Endodermal cell (in vitro differentiated cells): ENCODE results near the gene TREML2. TPM values are rescaled to one million over a fixed set of nuclear protein-coding genes. Genes with fewer than 3 reads are reported as not detected.

Source experiments
- DNase-seq: peaks from one replicate; pipeline ENCODE4 v3.0.0-alpha.2; 2017
- H3K27ac ChIP-seq: 2 replicates; pipeline ENCODE4 v1.5.1; 2013; ENCODE audit warnings: mild to moderate bottlenecking, low read depth, low read length, moderate library complexity
- H3K27me3 ChIP-seq: 2 replicates; pipeline ENCODE4 v1.6.1; 2013; ENCODE audit warnings: mild to moderate bottlenecking, low read length, moderate library complexity; ENCODE audit not compliant: insufficient read depth, control insufficient read depth, poor library complexity, severe bottlenecking
- H3K36me3 ChIP-seq: 2 replicates; pipeline ENCODE4 v1.7.0; 2013; ENCODE audit warnings: mild to moderate bottlenecking, low read length, moderate library complexity; ENCODE audit not compliant: control insufficient read depth, insufficient read depth
- H3K4me1 ChIP-seq: one replicate; pipeline ENCODE4 v1.7.0; 2013; ENCODE audit warnings: low read length; ENCODE audit not compliant: control insufficient read depth, insufficient read depth
- H3K4me3 ChIP-seq: 2 replicates; pipeline ENCODE4 v1.5.1; 2013; ENCODE audit warnings: mild to moderate bottlenecking, low read length, moderate library complexity
- H3K9ac ChIP-seq: 2 replicates; pipeline ENCODE4 v1.6.1; 2013; ENCODE audit warnings: mild to moderate bottlenecking, low read length, moderate library complexity; ENCODE audit not compliant: poor library complexity, severe bottlenecking; ENCODE audit errors: extremely low read depth
- H3K9me3 ChIP-seq: 2 replicates; pipeline ENCODE4 v1.6.1; 2013; ENCODE audit warnings: mild to moderate bottlenecking, low read length, moderate library complexity; ENCODE audit not compliant: control insufficient read depth
- H3K27ac Mint-ChIP-seq: 2 replicates; pipeline ENCODE4 v1.8.0; 2020; ENCODE audit warnings: mixed read lengths
- H3K27me3 Mint-ChIP-seq: 2 replicates; pipeline ENCODE4 v1.8.0; 2021; ENCODE audit warnings: mild to moderate bottlenecking, mixed read lengths; ENCODE audit not compliant: insufficient read depth
- H3K36me3 Mint-ChIP-seq: 2 replicates; pipeline ENCODE4 v1.8.0; 2020; ENCODE audit warnings: low read depth, mixed read lengths
- H3K4me1 Mint-ChIP-seq: 2 replicates; pipeline ENCODE4 v1.8.0; 2020; ENCODE audit warnings: mixed read lengths
- H3K4me3 Mint-ChIP-seq: 2 replicates; pipeline ENCODE4 v1.8.0; 2020; ENCODE audit warnings: mild to moderate bottlenecking, moderate library complexity, mixed read lengths
- H3K9me3 Mint-ChIP-seq: 2 replicates; pipeline ENCODE4 v1.8.0; 2020; ENCODE audit warnings: mild to moderate bottlenecking, mixed read lengths
- WGBS, 2 experiments: methylation state at CpG; one replicate each; pipeline versions ENCODE4 v1.1.5 to v1.1.7; 2013; ENCODE audit warnings: missing lambda C conversion rate in 2 of 2, mixed read lengths in 1 of 2; ENCODE audit not compliant: insufficient coverage in 1 of 2, insufficient read length in 1 of 2; 5-methylcytosine and 5-hydroxymethylcytosine counted together
- total RNA-seq, 2 donors: library from RNA; stranded (reverse); fragmentation: NEBNext Ultra II Directional in 1 of 2; extraction: Animal tissue kit (Norgen Biotek cat#: 25700) in 1 of 2; gene quantifications; 2 replicates in 1 of 2; 3 replicates in 1 of 2; pipeline ENCODE4 v1.2.1, GENCODE V29; 2021
- TF ChIP-seq, protein P1 (sequence below): fragments of 200-600 bp; sonication (generic); conservative IDR thresholded peaks from 2 replicates; pipeline ENCODE4 v1.5.0; 2021; ENCODE audit warnings: antibody characterized with exemption, mild to moderate bottlenecking

Gene TREML2
- total RNA-seq, 2 donors from 2014 or later = not detected

- peaks cover 15% of the 10 kb centered on the region for H3K9me3 Mint-ChIP-seq
- H3K27ac Mint-ChIP-seq = no peak overlapping the region
- H3K4me3 ChIP-seq = no peak overlapping the region
- H3K27ac ChIP-seq = no peak overlapping the region
- no peaks in the 10 kb centered on the region for H3K36me3 Mint-ChIP-seq
- H3K9me3 ChIP-seq = peaks cover 17% of the 10 kb centered on the region
- H3K4me1 ChIP-seq = peaks cover 3% of the 10 kb centered on the region
- H3K9ac ChIP-seq = no peak overlapping the region
- H3K27me3 ChIP-seq = no peaks in the 10 kb centered on the region
- DNase-seq = no peak
- no peaks in the 10 kb centered on the region for H3K27me3 Mint-ChIP-seq
- 97% methylated on average over 10 of the region's 10 CpGs; no CpG with 5 or more reads in 1 of the 2 experiments for WGBS, 2 experiments
- TF ChIP-seq, protein P1, sequence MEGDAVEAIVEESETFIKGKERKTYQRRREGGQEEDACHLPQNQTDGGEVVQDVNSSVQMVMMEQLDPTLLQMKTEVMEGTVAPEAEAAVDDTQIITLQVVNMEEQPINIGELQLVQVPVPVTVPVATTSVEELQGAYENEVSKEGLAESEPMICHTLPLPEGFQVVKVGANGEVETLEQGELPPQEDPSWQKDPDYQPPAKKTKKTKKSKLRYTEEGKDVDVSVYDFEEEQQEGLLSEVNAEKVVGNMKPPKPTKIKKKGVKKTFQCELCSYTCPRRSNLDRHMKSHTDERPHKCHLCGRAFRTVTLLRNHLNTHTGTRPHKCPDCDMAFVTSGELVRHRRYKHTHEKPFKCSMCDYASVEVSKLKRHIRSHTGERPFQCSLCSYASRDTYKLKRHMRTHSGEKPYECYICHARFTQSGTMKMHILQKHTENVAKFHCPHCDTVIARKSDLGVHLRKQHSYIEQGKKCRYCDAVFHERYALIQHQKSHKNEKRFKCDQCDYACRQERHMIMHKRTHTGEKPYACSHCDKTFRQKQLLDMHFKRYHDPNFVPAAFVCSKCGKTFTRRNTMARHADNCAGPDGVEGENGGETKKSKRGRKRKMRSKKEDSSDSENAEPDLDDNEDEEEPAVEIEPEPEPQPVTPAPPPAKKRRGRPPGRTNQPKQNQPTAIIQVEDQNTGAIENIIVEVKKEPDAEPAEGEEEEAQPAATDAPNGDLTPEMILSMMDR = no peak
- H3K36me3 ChIP-seq = no peaks in the 10 kb centered on the region
- peaks cover 16% of the 10 kb centered on the region for H3K4me1 Mint-ChIP-seq
- no peak overlapping the region for H3K4me3 Mint-ChIP-seq
Measured at GRCh38 chr6:41186031-41186562, 14.9 kb downstream of the TREML2 start.

GRCh38 chr6:41184761-41185160, 16.2 kb downstream of the TREML2 start:
- DNase-seq = no peak
- H3K27me3 ChIP-seq = no peaks in the 10 kb centered on the region
- no peak overlapping the region for H3K4me3 ChIP-seq
- peaks cover 7% of the 10 kb centered on the region for H3K9me3 ChIP-seq
- peaks cover 3% of the 10 kb centered on the region for H3K4me1 ChIP-seq
- TF ChIP-seq, protein P1 = no peak
- no peak overlapping the region for H3K27ac ChIP-seq
- no peak overlapping the region for H3K4me3 Mint-ChIP-seq
- peaks cover 7% of the 10 kb centered on the region for H3K9me3 Mint-ChIP-seq
- H3K4me1 Mint-ChIP-seq = peaks cover 16% of the 10 kb centered on the region
- 90 to 97% methylated on average over 4 to 7 of the region's 7 CpGs for WGBS, 2 experiments
- no peaks in the 10 kb centered on the region for H3K36me3 ChIP-seq
- H3K27ac Mint-ChIP-seq = no peak overlapping the region
- H3K36me3 Mint-ChIP-seq = no peaks in the 10 kb centered on the region
- H3K9ac ChIP-seq = no peak overlapping the region
- H3K27me3 Mint-ChIP-seq = no peaks in the 10 kb centered on the region

GRCh38 chr6:41182069-41183034, 18.6 kb downstream of the TREML2 start:
- Mint-ChIP-seq H3K36me3 (no peaks in the 10 kb centered on the region), H3K4me3 (no peak overlapping the region), H3K27me3 (no peaks in the 10 kb centered on the region), H3K27ac (no peak overlapping the region), H3K4me1 (peaks cover 17% of the 10 kb centered on the region), H3K9me3 (no peaks in the 10 kb centered on the region)
- H3K36me3 ChIP-seq = no peaks in the 10 kb centered on the region
- peak; percentile 84 for DNase-seq
- no peak overlapping the region for H3K4me3 ChIP-seq
- no peak overlapping the region for H3K9ac ChIP-seq
- 86 to 89% methylated on average over 4 of the region's 4 CpGs for WGBS, 2 experiments
- H3K4me1 ChIP-seq = no peaks in the 10 kb centered on the region
- no peaks in the 10 kb centered on the region for H3K9me3 ChIP-seq
- TF ChIP-seq, protein P1 = peak; percentile 88
- no peak overlapping the region for H3K27ac ChIP-seq
- no peaks in the 10 kb centered on the region for H3K27me3 ChIP-seq
